ENCODE data around the gene MOGAT3.
"Not testable (repeated sequence)": the region's sequence is repeated elsewhere in the genome, so short reads cannot be mapped to it uniquely, and the experiment has no call there.

The MOGAT3 gene

GRCh38 chr7:101203740-101204738 lies 3.2 kb upstream of the MOGAT3 start:
- DNase-seq, result not testable (repeated sequence)

GRCh38 chr7:101202603-101202918 lies 1.7 kb upstream of the MOGAT3 start:
- DNase-seq, result no peak

- no peak for DNase-seq
Observed at GRCh38 chr7:101201695-101202602, 1.1 kb upstream of the MOGAT3 start.

DNA sequence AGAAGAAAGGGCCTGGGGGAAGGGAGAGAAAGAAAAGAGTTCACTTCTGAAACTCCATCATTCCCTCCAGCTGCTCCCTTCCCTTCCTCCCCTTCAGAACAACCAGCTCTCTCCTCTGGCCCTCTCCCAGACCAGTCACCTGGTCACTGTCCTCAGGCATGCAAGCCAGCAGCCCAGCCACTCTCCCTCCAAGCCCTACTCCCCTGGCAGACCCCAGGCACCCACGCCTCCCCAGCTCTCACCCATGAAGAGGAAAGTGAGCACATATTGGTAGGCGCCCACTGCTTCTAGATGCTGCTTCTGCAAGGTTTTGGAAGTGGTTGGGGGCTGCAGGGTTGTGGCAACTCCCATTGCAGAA lies 353 bp downstream of the MOGAT3 start:
- DNase-seq, result no peak

DNA sequence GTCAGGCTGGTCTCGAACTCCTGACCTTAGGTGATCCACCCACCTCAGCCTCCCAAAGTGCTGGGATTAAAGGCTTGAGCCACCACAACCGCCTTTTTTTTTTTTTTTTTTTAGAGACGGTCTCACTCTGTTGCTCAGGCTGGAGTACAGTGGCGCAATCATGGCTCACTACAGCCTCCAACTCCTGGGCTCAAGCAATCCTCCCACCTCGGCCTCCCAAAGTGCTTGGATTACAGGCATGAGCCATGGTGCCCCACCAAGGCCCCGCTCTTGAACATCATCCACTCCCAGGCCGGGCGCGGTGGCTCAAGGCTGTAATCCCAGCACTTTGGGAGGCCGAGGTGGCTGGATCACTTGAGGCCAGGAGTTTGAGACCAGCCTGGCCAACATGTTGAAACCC lies 1.3 kb downstream of the MOGAT3 start:
- not testable (repeated sequence) for DNase-seq

- DNase-seq, result no peak
Observed at GRCh38 chr7:101198476-101198875, 2.4 kb downstream of the MOGAT3 start.

DNA sequence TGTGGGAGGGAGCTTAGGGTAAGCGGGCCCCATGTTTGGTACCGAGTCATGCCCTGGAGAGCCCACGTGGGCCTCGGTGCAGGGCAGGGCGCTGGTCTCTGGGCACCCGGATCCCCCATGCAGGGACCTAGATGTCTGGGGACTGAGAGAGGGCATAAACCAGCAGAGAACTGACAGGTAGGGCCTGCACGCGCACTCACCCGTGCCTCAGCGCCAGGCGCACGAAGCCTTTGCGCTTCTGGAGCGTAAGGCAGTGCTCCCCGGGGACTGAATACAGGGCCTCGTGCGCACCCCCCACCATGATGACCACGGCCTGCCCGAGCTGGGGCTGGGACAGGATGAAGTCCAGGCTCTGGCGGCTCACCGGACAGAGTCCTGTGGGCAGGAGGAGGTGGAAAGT lies 2.8 kb downstream of the MOGAT3 start:
- DNase-seq, result no peak

GRCh38 chr7:101195884-101196283 lies 5.0 kb downstream of the MOGAT3 start:
- DNase-seq, result no peak

- DNase-seq, result no peak
Observed at GRCh38 chr7:101189109-101189508, 11.7 kb downstream of the MOGAT3 start.

- no peak for DNase-seq
Observed at GRCh38 chr7:101186844-101187428, 13.9 kb downstream of the MOGAT3 start.

DNA sequence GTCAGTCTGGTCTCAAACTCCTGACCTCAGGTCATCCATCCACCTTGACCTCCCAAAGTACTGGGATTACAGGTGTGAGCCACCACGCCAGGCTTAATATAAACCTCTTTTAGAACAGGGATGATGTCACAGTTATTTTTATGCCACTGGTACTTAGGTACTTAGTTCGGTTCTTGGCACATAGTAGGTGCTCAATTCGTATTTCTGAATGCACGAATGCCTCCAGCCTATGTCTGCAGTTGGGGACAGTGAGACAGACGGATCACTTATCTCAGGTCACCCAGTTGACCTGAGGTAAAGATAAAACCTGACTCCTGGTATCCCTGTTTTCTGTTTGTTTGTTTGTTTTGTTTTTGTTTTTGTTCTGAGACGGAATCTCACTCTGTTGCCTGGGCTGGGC lies 14.6 kb downstream of the MOGAT3 start:
- no peak for DNase-seq

DNA sequence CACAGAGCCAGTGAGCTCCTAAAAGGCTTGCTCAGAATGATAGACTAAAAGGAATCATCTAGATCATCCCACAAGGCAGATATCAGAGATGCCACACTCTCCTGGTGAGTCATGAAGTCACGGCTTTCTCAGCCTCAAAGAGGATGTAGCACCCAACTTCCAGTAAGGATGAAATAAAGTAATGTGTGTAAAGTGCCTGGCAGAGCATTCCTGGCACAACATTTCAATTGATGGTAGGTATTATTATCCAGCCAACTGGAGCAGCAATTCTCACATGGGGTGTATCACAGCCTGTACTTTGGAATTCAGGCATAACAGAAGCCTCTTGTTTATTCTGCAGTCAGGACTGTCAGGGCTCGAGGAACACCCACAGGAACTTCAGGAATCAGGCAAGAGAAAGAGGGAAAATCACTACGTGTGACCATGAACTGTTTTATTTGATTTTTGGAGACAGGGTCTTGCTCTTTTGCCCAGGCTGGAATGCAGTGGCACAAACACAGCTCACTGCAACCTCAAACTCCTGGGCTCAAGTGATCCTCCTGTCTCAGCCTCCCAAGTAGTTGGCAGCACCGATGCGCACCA lies 15.5 kb downstream of the MOGAT3 start:
- DNase-seq, result no peak

DNA sequence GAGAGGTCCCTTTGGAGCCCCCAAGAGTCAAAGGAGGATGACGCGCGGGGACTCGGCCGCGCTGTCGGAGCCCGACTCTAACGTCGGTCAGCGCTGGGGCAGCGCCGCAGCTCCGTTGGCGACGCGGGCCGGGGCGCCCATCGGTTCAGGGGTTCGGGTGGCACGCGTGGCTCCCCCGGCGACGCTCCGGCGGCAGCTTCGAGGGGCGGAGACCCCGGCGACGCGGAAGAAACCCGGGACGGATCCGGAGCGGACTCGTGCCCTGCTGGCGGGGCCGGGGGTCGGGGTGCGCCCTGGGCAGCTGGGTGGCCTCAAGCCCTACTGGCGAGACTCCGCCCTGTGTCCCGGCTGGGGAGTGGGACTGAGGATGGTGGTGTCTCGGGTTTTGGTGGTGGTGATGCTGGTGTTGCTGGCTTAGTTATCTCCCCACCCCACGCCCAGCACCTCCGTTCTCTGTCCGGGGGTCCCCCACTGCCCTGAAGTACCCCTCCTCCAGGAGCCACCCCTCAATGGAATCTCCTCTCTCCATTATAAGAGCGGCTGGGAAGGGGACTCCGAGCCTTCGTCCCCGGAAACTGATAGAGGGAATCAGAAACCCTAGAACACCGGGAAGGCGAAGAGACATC lies 20.6 kb downstream of the MOGAT3 start, which contains the start of gene NAT16:
Gene NAT16, minus strand, starts transcription at position 164 of the 626 bp plus-strand sequence. CDS start 5,486 bp downstream, outside the sequence.
- DNase-seq, result no peak

- no peak for DNase-seq
Observed at GRCh38 chr7:101179713-101180112, 21.1 kb downstream of the MOGAT3 start.

GRCh38 chr7:101179117-101179516 lies 21.7 kb downstream of the MOGAT3 start:
- no peak for DNase-seq

GRCh38 chr7:101177644-101178043 lies 23.2 kb downstream of the MOGAT3 start:
- DNase-seq, result no peak

GRCh38 chr7:101175664-101176063 lies 25.2 kb downstream of the MOGAT3 start:
- no peak for DNase-seq

GRCh38 chr7:101174322-101174854 lies 26.4 kb downstream of the MOGAT3 start:
- no peak for DNase-seq

GRCh38 chr7:101173752-101174244 lies 27.0 kb downstream of the MOGAT3 start:
- peak in 1 of 2 donors; percentile 45 for DNase-seq

DNA sequence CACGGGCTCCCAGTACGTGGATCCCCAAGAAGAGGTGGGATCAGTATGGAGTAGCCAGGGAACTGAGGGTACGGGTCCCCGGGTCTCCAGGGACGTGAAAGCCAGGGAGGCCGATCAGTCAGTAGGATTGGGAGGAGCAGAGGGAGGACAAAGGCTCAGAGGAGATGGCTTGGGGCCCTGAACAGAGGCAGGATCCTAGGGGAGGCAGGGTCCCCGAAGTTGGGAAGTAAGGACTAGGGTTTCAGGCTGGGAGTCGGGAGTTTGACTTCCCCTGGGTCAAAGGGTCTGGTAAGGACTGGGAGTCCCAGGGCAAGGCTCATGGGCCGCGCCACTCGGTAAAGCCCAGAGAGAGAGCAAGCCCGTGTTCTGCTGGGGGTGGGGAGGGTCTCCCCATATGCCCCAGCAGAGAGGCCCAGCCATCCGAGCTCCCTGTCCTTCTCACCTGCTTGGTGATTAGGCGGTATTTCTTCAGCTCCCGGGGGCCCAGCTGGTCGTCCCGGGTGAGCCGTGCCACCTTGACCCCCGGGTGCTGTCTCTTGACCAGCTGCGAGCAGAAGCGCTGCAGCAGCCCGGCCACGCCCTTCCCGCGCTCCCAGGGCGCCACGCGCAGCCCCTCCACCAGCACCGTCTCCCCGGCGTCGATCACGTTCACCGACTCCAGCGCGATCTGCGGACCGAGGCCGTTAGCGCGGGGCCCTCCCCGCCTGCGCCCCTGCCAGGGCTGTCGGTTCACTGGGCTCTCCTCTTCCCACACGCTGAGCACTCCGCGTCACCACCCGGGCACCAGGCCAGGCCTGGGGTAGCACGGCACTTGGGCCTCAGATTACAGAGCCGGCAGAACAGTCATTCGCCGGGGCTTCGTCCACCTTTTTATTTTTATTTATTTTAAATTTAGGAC lies 27.7 kb downstream of the MOGAT3 start:
- DNase-seq, result peak in 1 of 2 donors; percentile 28
